IPS-20b (cell line): ENCODE data around the gene PDE8B.

ENCODE experiments used
- H3K27ac ChIP-seq: one replicate; pipeline ENCODE4 v1.5.1; 2013; ENCODE audit warnings: low read length
- H3K27me3 ChIP-seq: 2 replicates; pipeline ENCODE4 v1.6.1; 2013; ENCODE audit warnings: mild to moderate bottlenecking, low read length, inconsistent platforms; ENCODE audit not compliant: insufficient read depth
- H3K36me3 ChIP-seq: 2 replicates; pipeline ENCODE4 v1.6.1; 2013; ENCODE audit warnings: low read depth, mild to moderate bottlenecking, inconsistent platforms, low read length, moderate library complexity; ENCODE audit not compliant: insufficient read depth
- H3K4me1 ChIP-seq: 2 replicates; pipeline ENCODE4 v1.6.1; 2013; ENCODE audit warnings: mild to moderate bottlenecking, control low read depth, inconsistent platforms, low read length, moderate library complexity; ENCODE audit not compliant: insufficient read depth
- H3K4me3 ChIP-seq: 2 replicates; pipeline ENCODE4 v1.5.1; 2013; ENCODE audit warnings: mild to moderate bottlenecking, low read length, inconsistent platforms
- H3K9ac ChIP-seq: 2 replicates; pipeline ENCODE4 v1.6.1; 2013; ENCODE audit warnings: low read depth, mild to moderate bottlenecking, inconsistent platforms, low read length, moderate library complexity
- H3K9me3 ChIP-seq: 2 replicates; pipeline ENCODE4 v1.6.1; 2013; ENCODE audit warnings: mild to moderate bottlenecking, low read depth, low read length, inconsistent platforms; ENCODE audit not compliant: insufficient read depth

PDE8B gene

DNA sequence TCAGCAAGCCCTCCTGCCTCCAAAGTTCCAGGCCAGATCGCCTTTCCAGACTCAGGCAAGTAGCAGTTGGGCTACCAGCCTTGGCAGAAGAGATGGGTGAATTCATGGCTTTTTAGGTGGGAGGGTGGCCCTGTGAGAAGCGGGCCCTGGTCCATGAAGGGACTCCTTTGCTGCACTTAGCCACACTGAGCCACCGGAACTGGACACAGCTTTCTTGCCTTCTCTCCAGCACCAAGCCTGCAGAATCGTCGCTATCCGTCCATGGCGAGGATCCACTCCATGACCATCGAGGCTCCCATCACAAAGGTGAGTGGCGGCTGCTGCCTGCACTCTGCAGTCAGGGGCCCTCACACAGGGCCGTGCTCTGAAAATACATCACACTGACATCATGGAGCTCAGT, 196.7 kb downstream of the PDE8B start:
- Histone ChIP-seq H3K27ac (no peak overlapping the region), H3K4me1 (no peaks in the 10 kb centered on the region), H3K27me3 (no peaks in the 10 kb centered on the region), H3K36me3 (no peaks in the 10 kb centered on the region), H3K9me3 (no peaks in the 10 kb centered on the region), H3K4me3 (no peak overlapping the region), H3K9ac (no peak overlapping the region)

DNA sequence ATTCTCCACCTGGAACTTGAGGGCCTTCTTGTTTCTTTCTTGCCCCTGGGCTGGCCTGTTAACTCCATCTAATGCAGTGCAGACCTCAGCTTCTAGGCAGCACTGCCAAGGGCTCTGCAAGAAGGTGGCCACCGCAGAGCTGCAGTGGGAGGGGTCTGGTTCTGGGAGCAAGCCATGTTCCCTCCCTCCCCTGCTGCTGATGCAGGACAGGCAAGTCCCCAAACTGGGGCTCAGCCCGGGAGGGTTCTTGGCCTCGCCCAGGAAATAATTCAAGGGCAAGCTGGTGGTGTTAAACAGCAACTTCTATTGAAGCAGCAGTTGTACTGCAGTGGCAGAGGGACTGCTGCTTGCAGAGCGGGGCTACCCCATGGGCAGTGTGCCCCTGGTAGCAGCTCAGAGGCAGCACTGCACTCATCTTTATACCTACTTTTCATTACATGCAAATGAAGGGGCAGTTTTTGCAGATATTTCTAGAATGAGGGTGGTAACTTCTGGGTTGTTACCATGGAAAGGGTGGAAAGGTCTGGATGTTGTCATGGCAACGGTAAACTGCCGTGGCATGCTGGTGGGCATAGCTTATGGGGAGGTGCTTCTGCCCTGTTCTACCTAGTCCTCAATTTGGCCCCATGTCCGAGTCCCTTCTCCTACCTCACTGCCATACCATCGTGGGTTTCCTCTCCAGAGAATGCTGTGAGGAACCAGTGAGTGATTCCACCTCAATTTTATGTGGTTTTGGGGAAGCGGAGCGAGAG, 199.6 kb downstream of the PDE8B start:
- Histone ChIP-seq H3K27ac (no peak overlapping the region), H3K4me3 (no peak overlapping the region), H3K36me3 (no peaks in the 10 kb centered on the region), H3K4me1 (no peaks in the 10 kb centered on the region), H3K9me3 (no peaks in the 10 kb centered on the region), H3K27me3 (no peaks in the 10 kb centered on the region), H3K9ac (no peak overlapping the region)

DNA sequence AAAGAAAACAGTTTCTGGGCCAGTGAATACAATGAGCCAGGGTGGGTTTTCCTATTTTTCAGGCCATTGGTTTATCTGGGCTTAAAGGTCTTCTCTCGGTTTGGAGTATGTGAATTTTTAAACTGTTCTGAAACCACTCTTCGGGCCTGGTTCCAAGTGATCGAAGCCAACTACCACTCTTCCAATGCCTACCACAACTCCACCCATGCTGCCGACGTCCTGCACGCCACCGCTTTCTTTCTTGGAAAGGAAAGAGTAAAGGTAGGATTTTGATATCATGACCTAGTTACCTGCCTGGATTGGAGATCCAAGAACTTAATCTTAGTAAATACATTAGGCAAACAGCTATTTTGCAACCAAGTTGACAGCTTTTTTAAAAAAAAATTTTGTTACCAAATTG, 202.6 kb downstream of the PDE8B start:
- Histone ChIP-seq H3K4me3 (no peak overlapping the region), H3K27ac (no peak overlapping the region), H3K36me3 (no peaks in the 10 kb centered on the region), H3K4me1 (no peaks in the 10 kb centered on the region), H3K9ac (no peak overlapping the region), H3K9me3 (no peaks in the 10 kb centered on the region), H3K27me3 (no peaks in the 10 kb centered on the region)

DNA sequence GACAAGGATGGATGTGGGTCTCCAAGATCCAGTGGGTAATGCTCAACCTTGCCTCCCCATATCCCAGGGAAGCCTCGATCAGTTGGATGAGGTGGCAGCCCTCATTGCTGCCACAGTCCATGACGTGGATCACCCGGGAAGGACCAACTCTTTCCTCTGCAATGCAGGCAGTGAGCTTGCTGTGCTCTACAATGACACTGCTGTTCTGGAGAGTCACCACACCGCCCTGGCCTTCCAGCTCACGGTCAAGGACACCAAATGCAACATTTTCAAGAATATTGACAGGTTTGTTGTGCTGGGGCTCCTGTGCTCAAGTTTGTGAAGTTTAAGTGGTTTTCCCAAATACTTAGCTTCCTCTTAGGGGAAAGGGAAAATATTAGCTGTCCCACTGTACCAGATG, 207.7 kb downstream of the PDE8B start:
- no peak overlapping the region for H3K9ac ChIP-seq
- no peak overlapping the region for H3K27ac ChIP-seq
- no peaks in the 10 kb centered on the region for H3K36me3 ChIP-seq
- no peaks in the 10 kb centered on the region for H3K27me3 ChIP-seq
- H3K4me1 ChIP-seq: no peaks in the 10 kb centered on the region
- no peaks in the 10 kb centered on the region for H3K9me3 ChIP-seq
- no peak overlapping the region for H3K4me3 ChIP-seq

DNA sequence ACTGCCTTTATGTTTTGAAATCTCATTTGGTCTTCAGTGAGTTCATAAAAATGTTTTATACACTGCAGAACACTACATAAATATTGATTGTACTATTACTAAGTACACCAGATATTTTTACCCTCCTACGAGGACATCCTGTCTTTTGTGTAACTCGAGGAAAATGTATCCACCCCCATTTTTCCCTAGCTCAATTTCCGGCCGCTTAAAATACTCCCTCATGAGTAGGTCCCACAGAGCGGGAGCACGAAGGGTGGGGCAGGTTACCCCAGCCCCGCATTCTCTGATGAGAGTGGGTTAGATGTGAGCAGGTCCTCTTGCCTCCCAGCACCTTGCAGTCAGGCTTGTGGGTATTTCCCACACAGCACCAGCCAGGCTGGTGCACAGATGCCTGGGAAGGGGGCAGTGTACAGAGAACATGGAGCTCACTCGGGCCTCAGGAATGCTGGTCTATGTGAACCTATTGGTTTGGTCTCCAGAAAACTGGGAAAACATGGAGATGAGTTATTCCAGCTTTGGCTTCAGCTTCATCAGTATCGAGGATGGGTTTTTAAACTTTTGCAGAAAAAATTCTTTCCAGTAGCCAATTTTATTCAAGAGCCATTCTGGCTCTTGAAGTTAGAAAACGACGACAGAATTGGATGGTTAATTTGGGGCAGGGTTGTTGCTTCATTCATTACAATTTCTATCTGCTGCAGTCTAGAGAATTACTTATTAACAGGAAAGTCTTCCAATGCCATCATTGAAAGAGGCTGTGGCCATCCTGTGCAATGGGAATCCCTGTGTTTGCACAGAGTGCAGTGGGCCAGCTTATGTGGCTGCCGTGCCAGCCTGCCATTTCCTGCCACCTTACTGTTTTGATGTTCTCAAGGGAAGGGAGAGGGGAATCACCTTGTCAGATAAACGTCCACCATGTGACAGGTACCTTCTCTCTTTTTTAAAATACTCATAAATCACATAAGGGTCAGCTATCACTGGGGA, 208.4 kb downstream of the PDE8B start:
- Histone ChIP-seq H3K36me3 (no peaks in the 10 kb centered on the region), H3K4me3 (no peak overlapping the region), H3K9ac (no peak overlapping the region), H3K9me3 (no peaks in the 10 kb centered on the region), H3K4me1 (no peaks in the 10 kb centered on the region), H3K27me3 (no peaks in the 10 kb centered on the region), H3K27ac (no peak overlapping the region)

DNA sequence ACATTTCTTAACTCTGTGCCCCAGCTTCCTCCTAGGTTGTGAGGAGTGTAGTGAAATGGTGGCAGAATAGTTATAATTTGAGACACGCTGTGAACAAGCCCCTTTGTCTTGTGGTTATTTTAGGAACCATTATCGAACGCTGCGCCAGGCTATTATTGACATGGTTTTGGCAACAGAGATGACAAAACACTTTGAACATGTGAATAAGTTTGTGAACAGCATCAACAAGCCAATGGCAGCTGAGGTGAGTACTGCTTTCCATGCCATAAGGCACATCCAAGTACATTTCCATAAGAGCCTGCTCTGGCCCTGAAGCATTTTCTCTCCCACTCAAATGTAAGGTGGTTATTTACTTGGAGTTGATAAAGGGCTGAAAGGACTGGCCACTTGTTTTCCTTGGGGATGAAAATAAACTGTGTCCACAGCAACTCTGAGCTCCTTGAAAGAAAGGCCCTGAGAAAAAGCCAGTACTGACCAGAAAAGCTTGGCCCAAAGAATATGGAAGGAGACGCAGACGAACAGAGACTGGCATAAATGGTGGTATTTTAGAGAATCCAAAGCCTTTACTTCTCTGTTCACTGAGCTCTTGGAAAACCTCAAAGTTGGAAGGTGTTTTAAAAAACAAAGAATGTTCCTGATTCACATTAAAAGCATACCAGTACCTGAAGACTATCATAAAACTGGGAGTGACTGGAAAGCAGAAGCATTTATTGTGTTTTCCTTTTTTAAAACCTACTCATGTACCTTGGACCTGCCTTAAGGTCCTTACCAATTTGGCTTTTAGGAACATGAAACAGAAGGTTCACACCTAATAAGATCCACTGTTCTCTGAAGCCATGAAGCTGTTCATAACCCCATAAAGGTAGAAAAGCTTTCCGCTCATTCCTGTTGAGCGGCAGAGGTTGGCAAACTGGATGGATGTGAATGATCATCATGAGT, 209.4 kb downstream of the PDE8B start:
- Histone ChIP-seq H3K36me3 (no peaks in the 10 kb centered on the region), H3K4me3 (no peak overlapping the region), H3K27me3 (no peaks in the 10 kb centered on the region), H3K27ac (no peak overlapping the region), H3K9ac (no peak overlapping the region), H3K4me1 (no peaks in the 10 kb centered on the region), H3K9me3 (no peaks in the 10 kb centered on the region)

DNA sequence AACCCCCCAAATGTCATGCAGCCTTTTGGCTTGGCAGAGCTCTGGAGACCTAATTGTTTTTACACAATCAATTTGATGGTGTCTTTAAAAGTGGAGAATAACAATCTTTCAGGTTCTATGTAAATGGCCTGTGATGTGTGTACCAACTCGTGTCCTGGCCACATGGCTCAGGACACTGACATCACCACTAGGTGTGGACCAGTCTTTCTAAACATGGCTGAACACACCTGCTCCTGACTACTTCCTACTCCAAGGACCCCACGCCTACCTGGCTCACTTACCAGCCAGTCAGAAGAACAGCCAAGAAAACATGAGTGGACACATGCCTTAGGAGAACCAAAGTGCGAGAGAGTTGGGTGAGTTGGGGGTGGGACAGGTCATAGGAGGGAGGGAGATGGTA, 210.5 kb downstream of the PDE8B start:
- H3K4me1 ChIP-seq: no peaks in the 10 kb centered on the region
- H3K9me3 ChIP-seq: no peaks in the 10 kb centered on the region
- no peak overlapping the region for H3K27ac ChIP-seq
- H3K27me3 ChIP-seq: no peaks in the 10 kb centered on the region
- 0 out of 2 replicates have a peak, but pooled peaks cover under 1% of the 10 kb centered on the region for H3K36me3 ChIP-seq
- no peak overlapping the region for H3K9ac ChIP-seq
- H3K4me3 ChIP-seq: no peak overlapping the region

DNA sequence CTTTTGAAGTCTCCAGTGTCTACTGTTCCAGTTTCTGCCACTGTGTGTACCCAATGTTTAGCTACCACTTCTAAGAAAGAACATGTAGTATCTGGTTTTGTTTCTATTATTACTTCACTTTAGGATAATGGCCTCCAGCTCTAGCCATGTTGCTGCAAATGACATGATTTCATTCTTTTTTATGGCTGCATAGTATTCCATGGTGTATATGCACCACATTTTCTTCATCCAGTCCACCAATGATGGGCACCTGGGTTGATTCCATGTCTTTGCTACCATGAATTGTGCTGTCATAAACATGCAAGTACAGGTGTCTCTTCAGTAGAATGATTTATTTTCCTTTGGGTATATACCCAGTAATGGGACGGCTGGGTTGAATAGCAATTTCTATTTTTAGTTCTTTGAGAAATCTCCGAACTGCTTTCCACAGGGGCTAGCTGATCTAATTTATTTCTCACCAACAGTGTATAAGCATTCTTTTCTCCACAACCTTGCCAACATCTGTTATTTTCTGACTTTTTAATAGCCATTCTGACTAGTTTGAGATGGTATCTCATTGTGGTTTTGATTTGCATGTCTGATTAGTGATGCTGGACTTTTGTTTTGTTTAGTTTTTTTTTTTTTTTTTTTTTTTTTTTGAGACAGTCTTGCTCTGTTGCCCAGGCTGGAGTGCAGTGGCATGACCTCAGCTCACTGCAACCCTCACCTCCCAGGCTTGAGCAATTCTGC, 212.7 kb downstream of the PDE8B start:
- Histone ChIP-seq H3K27me3 (no peaks in the 10 kb centered on the region), H3K36me3 (0 out of 2 replicates have a peak, but pooled peaks cover 4% of the 10 kb centered on the region), H3K4me3 (no peak overlapping the region), H3K9ac (no peak overlapping the region), H3K9me3 (no peaks in the 10 kb centered on the region), H3K4me1 (no peaks in the 10 kb centered on the region), H3K27ac (no peak overlapping the region)

DNA sequence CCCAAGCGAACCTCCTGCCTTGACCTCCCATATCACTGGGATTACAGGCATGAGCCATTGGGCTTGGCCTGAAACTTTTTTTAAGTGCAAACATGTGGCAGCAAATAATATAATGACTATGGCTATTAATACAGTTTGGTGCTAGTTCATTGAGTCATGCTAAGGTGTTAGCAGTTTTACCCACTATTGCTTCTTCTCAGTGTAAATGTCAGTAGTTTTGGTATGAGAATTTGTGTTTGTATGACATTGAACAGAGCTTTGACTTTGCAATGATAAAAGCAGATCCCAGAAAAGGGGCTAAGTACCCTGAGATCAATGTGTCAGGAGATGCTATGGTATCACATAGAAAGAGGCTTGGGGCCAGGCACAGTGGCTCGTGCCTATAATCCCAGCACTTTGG, 214.4 kb downstream of the PDE8B start:
- Histone ChIP-seq H3K9ac (no peak overlapping the region), H3K36me3 (0 out of 2 replicates have a peak, but pooled peaks cover 4% of the 10 kb centered on the region), H3K27ac (no peak overlapping the region), H3K4me1 (no peaks in the 10 kb centered on the region), H3K27me3 (no peaks in the 10 kb centered on the region), H3K4me3 (no peak overlapping the region), H3K9me3 (no peaks in the 10 kb centered on the region)

DNA sequence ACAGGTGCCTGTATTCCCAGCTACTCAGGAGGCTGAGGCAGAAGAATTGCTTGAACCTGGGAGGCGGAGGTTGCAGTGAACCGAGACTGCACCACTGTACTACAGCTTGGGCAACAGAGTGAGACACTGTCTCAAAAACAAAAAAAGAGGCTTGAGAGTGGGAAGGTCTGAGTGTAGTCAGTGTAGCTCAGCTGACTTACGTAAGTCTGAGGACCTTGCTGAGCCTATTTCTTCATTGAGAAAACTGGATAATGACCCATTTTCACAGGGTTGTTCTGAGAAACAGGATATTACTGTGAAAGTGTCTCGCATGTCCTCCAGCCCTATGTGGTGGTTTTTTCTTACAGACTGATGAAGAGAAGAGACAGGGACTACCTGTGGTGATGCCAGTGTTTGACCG, 214.9 kb downstream of the PDE8B start:
- H3K4me3 ChIP-seq: no peak overlapping the region
- no peak overlapping the region for H3K9ac ChIP-seq
- no peak overlapping the region for H3K27ac ChIP-seq
- no peaks in the 10 kb centered on the region for H3K9me3 ChIP-seq
- no peaks in the 10 kb centered on the region for H3K4me1 ChIP-seq
- no peaks in the 10 kb centered on the region for H3K27me3 ChIP-seq
- H3K36me3 ChIP-seq: 0 out of 2 replicates have a peak, but pooled peaks cover 8% of the 10 kb centered on the region
